Prostate gland (tissue), 2 donors: Measurements from ENCODE around the gene FUBP3. TPM values are rescaled to one million over a fixed set of nuclear protein-coding genes. Genes with fewer than 3 reads are reported as not detected.

Experiments
- DNase-seq: peaks from one replicate; pipeline ENCODE4 v3.0.0-alpha.2; 2019; ENCODE audit warnings: low spot score
- H3K27ac ChIP-seq, 2 donors: fragments of 200-600 bp; sonication (generic); 2 replicates each; pipeline ENCODE4 v1.5.1; 2017 to 2019
- H3K27me3 ChIP-seq: fragments of 200-600 bp; sonication (generic); replicated peaks from 2 replicates; pipeline ENCODE4 v1.5.1; 2019; ENCODE audit not compliant: insufficient read depth
- H3K36me3 ChIP-seq, 2 donors: fragments of 200-600 bp; sonication (generic); 1 replicate in 1 of 2; 2 replicates in 1 of 2; pipeline versions ENCODE4 v1.5.1 to v1.8.1; 2017 to 2019
- H3K4me1 ChIP-seq: fragments of 200-600 bp; sonication (generic); replicated peaks from 2 replicates; pipeline ENCODE4 v1.5.1; 2019
- H3K4me3 ChIP-seq, 2 donors: fragments of 200-600 bp; sonication (generic); 2 replicates each; pipeline ENCODE4 v1.5.1; 2017 to 2019
- H3K9me3 ChIP-seq: fragments of 200-600 bp; sonication (generic); 2 replicates; pipeline ENCODE4 v1.5.1; 2017
- CTCF ChIP-seq, 4 experiments: fragments of 200-600 bp in 2 of 4; fragments of 450-650 bp in 2 of 4; sonication (generic) in 2 of 4; IDR thresholded peaks; 1 replicate in 3 of 4; 2 replicates in 1 of 4; pipeline ENCODE4 v1.5.1; 2016 to 2019; ENCODE audit warnings: antibody characterized with exemption in 4 of 4, mild to moderate bottlenecking in 2 of 4, moderate library complexity in 2 of 4
- POLR2A ChIP-seq: fragments of 450-650 bp; IDR thresholded peaks from one replicate; pipeline ENCODE4 v1.6.1; 2016; ENCODE audit warnings: antibody characterized with exemption, mild to moderate bottlenecking
- POLR2AphosphoS5 ChIP-seq: sonication (generic); formaldehyde crosslinking; IDR thresholded peaks from one replicate; pipeline ENCODE4 v1.6.1; 2017; ENCODE audit warnings: antibody characterized with exemption
- WGBS: methylation state at CpG from one replicate; pipeline ENCODE4 v1.1.5; 2018; 5-methylcytosine and 5-hydroxymethylcytosine counted together
- intact Hi-C: fragments of 100-400 bp; cut with DNase I; formaldehyde crosslinking; loops from one replicate; pipeline ENCODE4 v1.14.2; 2022
- total RNA-seq, 2 donors: library from RNA; depleted of rRNA; stranded (reverse); fragments of >200 nt; gene quantifications; one replicate each; pipeline ENCODE4 v1.1.0, GENCODE V29; 2016

FUBP3 gene
- total RNA-seq, 2 donors from 2014 or later: 40.4 to 111 TPM

- intact Hi-C loops: no loop called here
- WGBS: 93% methylated on average over 3 of the region's 3 CpGs
- H3K27ac ChIP-seq: no peak overlapping the region
These were observed 24.9 kb downstream of the FUBP3 start for GRCh38 chr9:130604295-130604694.

GRCh38 chr9:130606887-130607600 lies 27.7 kb downstream of the FUBP3 start:
- H3K27ac ChIP-seq: no peak overlapping the region
- intact Hi-C loops: no loop called here
- no peaks in the 10 kb centered on the region for H3K9me3 ChIP-seq
- no peak overlapping the region for H3K4me3 ChIP-seq
- peaks cover 3% of the 10 kb centered on the region for H3K4me1 ChIP-seq
- DNase-seq: no peak
- 76% methylated on average over 8 of the region's 8 CpGs for WGBS
- no peaks in the 10 kb centered on the region for H3K27me3 ChIP-seq
- no peaks in the 10 kb centered on the region for H3K36me3 ChIP-seq
- TF ChIP-seq POLR2AphosphoS5 (no peak), CTCF (IDR thresholded peaks at IDR 0.05) (no peak)

More at GRCh38 chr9:130604295-130604694, 24.9 kb downstream of the FUBP3 start:
- Histone ChIP-seq H3K4me3 (no peak overlapping the region), H3K4me1 (no peaks in the 10 kb centered on the region), H3K9me3 (no peaks in the 10 kb centered on the region), H3K36me3 (no peaks in the 10 kb centered on the region), H3K27me3 (no peaks in the 10 kb centered on the region)
- DNase-seq: no peak
- TF ChIP-seq POLR2AphosphoS5: no peak
- TF ChIP-seq CTCF (IDR thresholded peaks at IDR 0.05): no peak
- TF ChIP-seq POLR2A: no peak

- DNase-seq: no peak
- Histone ChIP-seq H3K27ac (peak overlapping the region in 1 of 2 donors; percentile 47), H3K27me3 (no peaks in the 10 kb centered on the region), H3K9me3 (no peaks in the 10 kb centered on the region), H3K4me1 (peaks cover 3% of the 10 kb centered on the region), H3K4me3 (no peak overlapping the region), H3K36me3 (no peaks in the 10 kb centered on the region)
- TF ChIP-seq CTCF (IDR thresholded peaks at IDR 0.05) (no peak), POLR2AphosphoS5 (peak; percentile 29)
- WGBS: 66% methylated on average over 10 of the region's 10 CpGs
- intact Hi-C loops: no loop called here
These were observed 28.5 kb downstream of the FUBP3 start for GRCh38 chr9:130607640-130608420.

GRCh38 chr9:130608554-130609134 lies 29.3 kb downstream of the FUBP3 start:
- intact Hi-C loops: no loop called here
- DNase-seq: no peak
- no peaks in the 10 kb centered on the region for H3K27me3 ChIP-seq
- H3K4me1 ChIP-seq: peaks cover 3% of the 10 kb centered on the region
- H3K9me3 ChIP-seq: no peaks in the 10 kb centered on the region
- no peak for TF ChIP-seq CTCF (IDR thresholded peaks at IDR 0.05)
- TF ChIP-seq POLR2A: no peak
- no peak for TF ChIP-seq POLR2AphosphoS5
- H3K36me3 ChIP-seq: no peaks in the 10 kb centered on the region
- H3K4me3 ChIP-seq: no peak overlapping the region
- 67% methylated on average over 6 of the region's 6 CpGs for WGBS
- peak overlapping the region in 1 of 2 donors; percentile 47 for H3K27ac ChIP-seq
